Skin of body (tissue), 2 donors: ENCODE data around the gene SLC38A3. TPM values are rescaled to one million over a fixed set of nuclear protein-coding genes. Genes with fewer than 3 reads are reported as not detected.

Experiments
- DNase-seq: peaks from one replicate; lab custom pipeline; 2025; lab: John Stamatoyannopoulos, UW
- total RNA-seq: library from RNA; depleted of rRNA; stranded (reverse); fragments of >200 nt; gene quantifications from one replicate; pipeline ENCODE4 v1.2.3, GENCODE V29; 2014

The SLC38A3 gene
- total RNA-seq = 0.79 TPM

GRCh38 chr3:50204804-50205412, at the start of gene SLC38A3:
TSS of gene SLC38A3 (plus strand) at chr3:50205271. CDS start at chr3:50214200, 8,929 bp downstream.
- no peak for DNase-seq

DNA sequence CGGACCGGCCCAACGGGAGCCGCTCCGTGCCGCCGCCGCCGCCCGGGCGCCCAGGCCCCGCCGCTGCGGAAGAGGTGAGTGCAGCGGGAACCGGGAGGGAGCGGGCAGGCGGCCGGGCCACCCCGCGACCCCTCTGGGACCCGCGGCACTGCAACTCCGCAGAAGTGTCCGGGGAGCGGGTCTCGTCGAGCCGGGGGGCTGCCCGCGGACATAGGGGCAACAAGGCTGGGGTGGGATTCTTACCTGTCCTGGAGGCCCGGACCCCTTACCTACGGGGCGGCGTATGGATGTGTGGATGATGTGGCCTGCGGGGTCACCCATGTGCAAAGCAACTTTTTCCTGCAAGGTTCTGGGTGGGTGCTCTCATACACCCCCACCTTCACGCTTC, 49.6 kb upstream of the SLC38A3 start:
- no peak for DNase-seq

- no peak for DNase-seq
These were observed 49.2 kb upstream of the SLC38A3 start for GRCh38 chr3:50155891-50156290.

DNA sequence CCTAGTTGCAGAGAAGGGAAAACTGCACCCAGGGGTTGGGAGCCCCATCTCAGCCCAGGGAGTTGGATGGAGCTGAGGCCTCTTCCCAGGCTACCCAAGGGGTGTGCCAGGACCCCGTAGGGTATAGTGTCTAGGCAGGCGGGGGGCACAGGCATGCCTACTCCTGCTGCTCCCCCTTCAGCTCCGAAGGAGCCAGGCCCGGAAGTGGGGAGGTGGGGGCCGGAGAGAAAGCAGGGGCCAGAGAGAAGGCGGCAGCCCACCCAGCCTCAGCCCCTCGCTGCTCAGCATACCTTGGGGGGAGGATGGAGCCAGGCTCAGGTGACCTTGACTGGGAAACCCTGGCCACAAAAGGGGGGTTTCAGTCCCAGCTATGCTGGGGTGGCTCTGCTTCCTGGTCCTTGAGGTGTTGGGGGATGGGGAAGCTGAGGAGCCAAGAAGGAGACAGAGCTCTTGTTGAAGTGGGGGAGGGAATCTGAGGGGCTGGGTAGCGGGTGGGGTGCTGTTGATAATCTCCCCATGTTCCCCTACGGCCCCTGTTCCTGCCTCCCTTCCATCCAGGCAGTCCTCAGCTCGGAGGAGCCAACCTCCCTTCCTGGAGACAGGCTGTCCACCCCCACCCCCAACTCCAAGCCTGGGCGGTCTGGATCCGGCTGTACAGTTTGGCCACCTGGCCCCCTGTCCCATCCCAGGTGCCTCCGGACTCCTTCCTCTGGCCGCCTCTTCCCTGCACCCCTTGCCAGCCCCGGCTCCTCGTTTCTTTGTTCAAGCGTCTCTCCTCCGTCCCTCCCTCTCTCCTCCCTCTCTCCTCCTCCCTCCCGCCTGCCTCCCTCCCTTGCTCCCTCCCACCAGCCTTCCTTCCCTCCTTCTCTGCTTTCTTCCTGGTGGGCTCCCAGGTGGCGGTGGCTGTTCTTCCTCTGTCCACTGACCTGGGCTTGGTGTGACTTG, 48.2 kb upstream of the SLC38A3 start:
- DNase-seq = no peak

GRCh38 chr3:50157827-50158529, 47.1 kb upstream of the SLC38A3 start:
- no peak for DNase-seq

- no peak for DNase-seq
These were observed 46.4 kb upstream of the SLC38A3 start for GRCh38 chr3:50158530-50159146.

DNA sequence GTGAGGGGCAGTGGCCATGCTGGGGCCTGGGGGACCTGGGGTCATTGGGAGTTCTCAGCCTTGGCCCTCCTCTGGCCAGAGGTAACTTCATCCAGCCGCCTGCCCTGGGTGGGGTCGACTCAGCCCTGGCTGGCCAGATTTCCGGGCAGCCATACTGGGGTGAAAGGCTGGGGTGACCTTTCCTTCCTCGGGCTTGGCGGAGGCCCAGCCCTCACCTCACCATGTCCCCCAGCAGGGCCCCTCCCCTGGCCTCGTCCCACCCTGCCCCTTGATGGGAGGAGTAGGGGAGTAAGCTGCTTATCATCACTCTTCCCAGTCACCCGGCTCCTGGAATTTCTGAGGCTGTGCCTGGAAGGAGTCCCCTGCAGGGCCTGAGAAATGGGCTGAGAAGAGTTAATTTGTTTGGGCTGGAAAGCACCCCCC, 44.5 kb upstream of the SLC38A3 start:
- DNase-seq = no peak

- no peak for DNase-seq
These were observed 43.8 kb upstream of the SLC38A3 start for GRCh38 chr3:50161320-50161719.

DNA sequence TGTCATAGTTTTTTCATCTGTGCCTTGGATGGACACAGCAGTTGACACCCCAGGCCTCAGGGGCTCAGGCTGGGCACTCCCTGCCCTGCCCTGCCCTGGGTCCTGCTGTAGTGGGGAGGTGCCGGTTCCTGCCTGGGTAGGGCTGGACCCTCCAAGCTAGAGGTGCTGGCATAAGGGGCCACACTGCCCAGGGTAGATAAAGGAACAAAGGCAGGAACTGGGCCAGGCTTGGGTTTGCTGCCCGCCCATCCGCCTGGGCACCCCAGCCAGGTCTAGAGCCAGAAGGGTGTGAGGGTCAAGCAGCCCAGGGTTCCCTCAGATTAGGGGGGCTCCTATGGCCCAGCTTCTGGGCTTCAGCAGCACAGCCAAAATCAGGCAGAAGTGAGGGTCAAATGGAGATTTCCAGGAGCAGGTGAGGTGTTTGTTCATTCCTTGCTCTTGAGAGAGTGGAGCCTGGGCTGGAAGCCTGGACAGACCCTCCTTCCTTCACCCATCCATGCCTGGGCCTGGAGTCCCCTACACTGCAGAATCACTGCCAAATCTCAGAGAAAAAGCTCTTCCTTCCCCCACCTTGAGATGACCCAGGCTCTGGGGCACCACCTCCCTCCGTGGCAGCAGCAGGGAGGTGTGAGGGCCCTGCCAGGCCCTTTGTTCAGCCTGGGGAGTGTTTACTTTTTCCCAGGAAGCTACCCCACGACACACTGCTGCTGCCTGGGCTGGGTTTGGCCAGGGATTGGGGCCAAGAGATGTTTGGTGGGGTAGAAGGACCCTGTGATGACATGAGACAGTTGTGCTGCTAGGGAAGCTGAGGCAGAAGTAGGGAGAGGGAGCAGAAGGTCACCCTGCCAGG, 42.8 kb upstream of the SLC38A3 start:
- no peak for DNase-seq

- DNase-seq = peak; percentile 70
These were observed 41.3 kb upstream of the SLC38A3 start for GRCh38 chr3:50163572-50164455.

DNA sequence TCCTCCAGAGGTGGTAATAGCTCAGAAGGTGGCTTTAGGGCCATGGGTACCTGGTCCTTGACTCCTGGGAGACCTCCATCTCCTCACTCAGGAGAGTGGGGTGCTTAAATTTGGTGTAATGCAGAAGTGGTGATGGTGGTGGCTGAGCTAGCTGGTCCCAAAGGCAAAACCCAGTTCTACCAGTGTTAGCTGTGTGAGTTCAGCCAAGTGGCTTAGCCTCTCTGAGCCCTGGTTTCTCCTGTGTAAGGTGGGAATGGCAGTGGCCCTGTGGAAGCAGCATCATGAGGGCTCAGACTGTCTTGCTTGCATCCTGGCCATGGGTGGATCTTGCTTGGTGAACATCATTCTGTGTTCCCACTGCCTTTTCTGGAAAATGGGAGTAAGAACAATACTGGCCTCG, 40.6 kb upstream of the SLC38A3 start:
- DNase-seq = no peak

- DNase-seq = peak; percentile 93
These were observed 39.8 kb upstream of the SLC38A3 start for GRCh38 chr3:50164984-50165909.

DNA sequence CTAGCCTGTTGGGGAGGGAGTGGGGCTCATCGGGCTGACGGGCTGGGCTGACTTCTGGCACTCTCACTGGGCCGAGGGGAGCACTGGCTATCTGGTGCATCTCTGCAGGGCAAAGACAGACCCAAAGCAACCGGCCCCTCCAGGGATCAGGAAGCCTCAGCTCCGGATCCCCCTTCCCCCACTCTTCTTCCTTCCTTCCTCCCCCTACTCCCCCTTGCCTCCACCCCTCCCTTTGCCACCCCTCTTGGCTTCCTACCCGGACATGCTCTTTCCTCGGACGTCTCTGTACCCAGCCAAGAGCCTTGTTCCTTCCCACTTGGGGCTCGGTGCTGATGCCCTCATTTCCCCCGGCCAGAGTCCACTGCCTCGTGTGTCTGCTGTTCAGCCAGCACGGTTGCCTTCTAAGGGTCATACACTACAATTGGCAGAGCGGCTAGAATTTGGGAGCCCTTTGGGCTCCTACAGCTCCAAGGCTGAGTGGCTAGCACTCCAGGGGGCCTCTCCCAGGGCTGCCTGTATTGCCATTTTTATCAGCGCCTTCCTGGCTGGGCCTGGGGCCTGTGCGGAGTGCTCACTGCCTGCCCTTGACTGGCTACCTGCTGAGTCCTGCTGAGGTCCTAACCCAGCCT, 39.0 kb upstream of the SLC38A3 start:
- no peak for DNase-seq

GRCh38 chr3:50166620-50167019, 38.5 kb upstream of the SLC38A3 start:
- DNase-seq = no peak

GRCh38 chr3:50167069-50167840, 37.8 kb upstream of the SLC38A3 start:
- DNase-seq = no peak

GRCh38 chr3:50167841-50168209, 37.2 kb upstream of the SLC38A3 start:
- no peak for DNase-seq

GRCh38 chr3:50168388-50168787, 36.7 kb upstream of the SLC38A3 start:
- no peak for DNase-seq
